Heart left ventricle (tissue), 16 donors: Measurements from ENCODE around the gene COG4. TPM values are rescaled to one million over a fixed set of nuclear protein-coding genes. Genes with fewer than 3 reads are reported as not detected.
A peak's percentile ranks its signal among the peaks of the same experiment; 100 is the strongest.

ENCODE experiments used
- ATAC-seq, 4 donors: fragments of 200-7000 bp; cut with Tn5 transposase; one replicate each; pipeline ENCODE4 v1.9.1; 2020 to 2022; ENCODE audit warnings: moderate library complexity in 4 of 4, mild to moderate bottlenecking in 3 of 4, moderate number of reproducible peaks in 1 of 4
- DNase-seq, 5 donors: peaks; one replicate each; pipeline ENCODE4 v3.0.0-alpha.2; 2020
- H3K27ac ChIP-seq, 12 donors: fragments of 200-600 bp; sonication (generic) in 4 of 12; one replicate each; pipeline versions ENCODE4 v1.5.0 to v1.8.0; 2016 to 2022; ENCODE audit warnings: mild to moderate bottlenecking in 2 of 12
- H3K27me3 ChIP-seq, 9 donors: fragments of 200-600 bp; sonication (generic) in 2 of 9; one replicate each; pipeline versions ENCODE4 v1.5.1 to v1.8.0; 2016 to 2022; ENCODE audit warnings: mild to moderate bottlenecking in 3 of 9
- H3K36me3 ChIP-seq, 9 donors: fragments of 200-600 bp; sonication (generic) in 2 of 9; one replicate each; pipeline versions ENCODE4 v1.5.0 to v1.8.0; 2018 to 2022; ENCODE audit warnings: mild to moderate bottlenecking in 2 of 9
- H3K4me1 ChIP-seq, 12 donors: fragments of 200-600 bp; sonication (generic) in 4 of 12; one replicate each; pipeline versions ENCODE4 v1.5.0 to v1.8.0; 2016 to 2022; ENCODE audit warnings: mild to moderate bottlenecking in 3 of 12
- H3K4me3 ChIP-seq, 12 donors: fragments of 200-600 bp; sonication (generic) in 4 of 12; one replicate each; pipeline versions ENCODE4 v1.5.0 to v1.8.0; 2017 to 2022; ENCODE audit warnings: mild to moderate bottlenecking in 9 of 12, moderate library complexity in 4 of 12
- H3K9me3 ChIP-seq, 12 donors: fragments of 200-600 bp; sonication (generic) in 4 of 12; one replicate each; pipeline versions ENCODE4 v1.5.0 to v1.8.0; 2016 to 2022; ENCODE audit warnings: mild to moderate bottlenecking in 1 of 12
- POLR2A ChIP-seq, 2 donors: fragments of 450-650 bp; IDR thresholded peaks; one replicate each; pipeline ENCODE4 v1.6.1; 2017; ENCODE audit warnings: antibody characterized with exemption in 2 of 2, mild to moderate bottlenecking in 2 of 2, moderate library complexity in 2 of 2
- WGBS, 4 donors: extraction: QIAGEN DNeasy Blood & Tissue Kit in 2 of 4; methylation state at CpG; one replicate each; pipeline versions ENCODE4 v1.1.5 to v1.1.7; 2013 to 2018; 5-methylcytosine and 5-hydroxymethylcytosine counted together
- intact Hi-C, 10 donors: fragments of 100-400 bp; cut with DNase I; formaldehyde crosslinking; loops; one replicate each; pipeline versions ENCODE4 v1.11.1 to v1.14.2; 2022
- polyA plus RNA-seq, 2 donors: library from polyadenylated mRNA; stranded (reverse); fragments of 200-250 nt; gene quantifications; one replicate each; pipeline ENCODE4 v1.2.3, GENCODE V29; 2013
- total RNA-seq, 9 donors: library from RNA; depleted of rRNA in 2 of 9; stranded (reverse); fragments of >200 nt in 2 of 9; fragmentation: NEBNext Ultra II Directional in 3 of 9; extraction: Animal tissue kit (Norgen Biotek cat#: 25700) in 3 of 9; gene quantifications; one replicate each; pipeline versions ENCODE4 v1.1.0 to v1.2.4, GENCODE V29; 2016 to 2023
- TF ChIP-seq, protein P1 (sequence below), 12 donors: fragments of 200-600 bp; sonication (generic) in 4 of 12; IDR thresholded peaks; one replicate each; pipeline versions ENCODE4 v1.5.0 to v1.8.0; 2018 to 2022; ENCODE audit warnings: antibody characterized with exemption in 12 of 12, mild to moderate bottlenecking in 5 of 12
- donor health status: ischemic (EF 13 %, LVEDD 7.1; RV severe dilation, severe dysfunction).
- donor health status: healthy with polysubstance abuse.
- donor health status: DM: no; HTN: yes; CAD: no.
- donor health status: DM: no; HTN: no; CAD: no.
- donor health status: ischemic (EF 25% LVEDD 6.9; RV normal size, moderate dysfunction).
- donor health status: ischemic (EF 25% LVEDD 5.7; RV mildly dilated, moderate dysfunction).
- donor health status: healthy.
- donor health status: DM: yes; HTN: yes; CAD: no.
- donor health status: ischemic (EF 35%, LVEDD 5.7; RV mildly dilated, moderate dysfunction).
- donor health status: nonischemic (EF 11% LVEDD 7.7; RV severe dilation, severe dysfunction).
- donor health status: DM: yes; HTN: yes; CAD: no.
- donor health status: PGD.
- donor health status: ischemic (EF 29% LVEDD 5.4; RV normal size, mild dysfunction).
- donor health status: nonischemic (EF 23%, LVEDD 6.1; RV moderate dilation, normal function).

COG4 gene
- total and polyA plus RNA-seq, 11 donors = 30.7 to 45.7 (median 39.8) TPM

DNA sequence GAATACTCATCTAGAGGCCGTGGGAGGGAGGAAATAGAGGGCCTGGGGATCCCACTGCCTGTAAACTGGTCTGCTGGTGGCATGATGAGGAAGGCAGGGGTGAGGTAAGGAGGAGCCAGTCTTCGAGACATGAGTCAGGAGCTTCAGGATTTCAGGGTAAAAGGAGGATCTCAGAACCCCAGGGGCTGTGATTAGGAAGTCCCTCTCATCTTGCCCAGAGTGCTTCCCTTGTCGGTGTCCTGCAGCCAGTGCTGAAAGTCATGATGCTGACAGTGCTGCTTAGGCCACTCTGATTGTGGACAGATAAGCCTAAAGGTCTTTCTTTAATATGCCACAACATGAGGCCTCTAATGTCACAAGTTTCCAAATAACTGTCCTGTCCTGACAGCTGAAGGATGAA, 29.6 kb downstream of the COG4 start:
- H3K9me3 ChIP-seq = no peaks in the 10 kb centered on the region
- intact Hi-C loops = no loop called here
- no peaks in the 10 kb centered on the region for H3K27me3 ChIP-seq
- 67 to 92% (median 76%) methylated on average over 3 of the region's 3 CpGs for WGBS, 4 donors
- DNase-seq = no peak
- ATAC-seq = peak in 3 of 4 donors; percentile 8 to 60 (median 57)
- TF ChIP-seq POLR2A (IDR thresholded peaks at IDR 0.05) = no peak
- TF ChIP-seq, protein P1, sequence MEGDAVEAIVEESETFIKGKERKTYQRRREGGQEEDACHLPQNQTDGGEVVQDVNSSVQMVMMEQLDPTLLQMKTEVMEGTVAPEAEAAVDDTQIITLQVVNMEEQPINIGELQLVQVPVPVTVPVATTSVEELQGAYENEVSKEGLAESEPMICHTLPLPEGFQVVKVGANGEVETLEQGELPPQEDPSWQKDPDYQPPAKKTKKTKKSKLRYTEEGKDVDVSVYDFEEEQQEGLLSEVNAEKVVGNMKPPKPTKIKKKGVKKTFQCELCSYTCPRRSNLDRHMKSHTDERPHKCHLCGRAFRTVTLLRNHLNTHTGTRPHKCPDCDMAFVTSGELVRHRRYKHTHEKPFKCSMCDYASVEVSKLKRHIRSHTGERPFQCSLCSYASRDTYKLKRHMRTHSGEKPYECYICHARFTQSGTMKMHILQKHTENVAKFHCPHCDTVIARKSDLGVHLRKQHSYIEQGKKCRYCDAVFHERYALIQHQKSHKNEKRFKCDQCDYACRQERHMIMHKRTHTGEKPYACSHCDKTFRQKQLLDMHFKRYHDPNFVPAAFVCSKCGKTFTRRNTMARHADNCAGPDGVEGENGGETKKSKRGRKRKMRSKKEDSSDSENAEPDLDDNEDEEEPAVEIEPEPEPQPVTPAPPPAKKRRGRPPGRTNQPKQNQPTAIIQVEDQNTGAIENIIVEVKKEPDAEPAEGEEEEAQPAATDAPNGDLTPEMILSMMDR (IDR thresholded peaks at IDR 0.05) = no peak
- H3K4me3 ChIP-seq = no peak overlapping the region
- H3K27ac ChIP-seq = peak overlapping the region in 6 of 12 donors; percentile 16 to 62 (median 34)
- peaks cover 0 to 11% (median 0%) of the 10 kb centered on the region in 12 donors for H3K4me1 ChIP-seq
- peaks cover 0 to 95% (median 88%) of the 10 kb centered on the region in 9 donors for H3K36me3 ChIP-seq

DNA sequence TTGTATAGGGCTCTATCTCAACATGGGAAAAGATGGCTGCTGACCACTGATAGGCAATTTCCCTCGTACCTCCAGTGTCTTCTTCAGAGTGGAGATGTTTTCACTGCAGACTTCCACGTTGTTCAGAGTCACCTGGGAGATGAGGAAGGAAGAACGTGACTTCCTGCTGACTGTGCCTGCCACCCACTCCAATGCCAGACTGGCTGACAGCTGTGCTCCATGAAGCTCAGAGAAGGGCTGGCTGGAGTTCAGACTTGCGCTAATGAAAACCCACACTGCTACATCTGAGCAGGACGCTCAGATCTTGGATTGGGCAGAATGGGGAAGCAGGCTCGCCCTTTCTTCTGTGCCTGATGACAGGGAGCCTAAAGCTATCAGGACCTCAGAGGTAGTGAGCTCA, 33.1 kb downstream of the COG4 start:
- TF ChIP-seq, protein P1 (IDR thresholded peaks at IDR 0.05) = no peak
- TF ChIP-seq POLR2A (IDR thresholded peaks at IDR 0.05) = no peak
- Histone ChIP-seq H3K27ac (no peak overlapping the region), H3K4me3 (no peak overlapping the region), H3K36me3 (peaks cover 0 to 95% (median 88%) of the 10 kb centered on the region in 9 donors), H3K27me3 (no peaks in the 10 kb centered on the region), H3K9me3 (no peaks in the 10 kb centered on the region), H3K4me1 (peaks cover 0 to 14% (median 0%) of the 10 kb centered on the region in 12 donors)
- intact Hi-C loops = no loop called here
- ATAC-seq (peak in 1 of 4 donors; percentile 62), DNase-seq (peak in 1 of 5 donors; percentile 42)
- 55 to 69% (median 66%) methylated on average over 6 of the region's 6 CpGs for WGBS, 4 donors

- 93 to 98% (median 95%) methylated on average over 2 of the region's 2 CpGs for WGBS, 4 donors
- Histone ChIP-seq H3K4me3 (no peak overlapping the region), H3K9me3 (no peaks in the 10 kb centered on the region), H3K36me3 (peaks cover 0 to 95% (median 89%) of the 10 kb centered on the region in 9 donors), H3K27me3 (no peaks in the 10 kb centered on the region), H3K27ac (no peak overlapping the region), H3K4me1 (peaks cover 0 to 6% (median 4%) of the 10 kb centered on the region in 12 donors)
- ATAC-seq (no peak), DNase-seq (no peak)
- TF ChIP-seq, protein P1 (IDR thresholded peaks at IDR 0.05) = no peak
- TF ChIP-seq POLR2A (IDR thresholded peaks at IDR 0.05) = no peak
- intact Hi-C loops = no loop called here
These were observed 38.5 kb downstream of the COG4 start for GRCh38 chr16:70484867-70485266.

- Histone ChIP-seq H3K27me3 (no peaks in the 10 kb centered on the region), H3K4me1 (peaks cover 0 to 20% (median 15%) of the 10 kb centered on the region in 12 donors), H3K27ac (no peak overlapping the region), H3K4me3 (no peak overlapping the region), H3K36me3 (peaks cover 0 to 91% (median 83%) of the 10 kb centered on the region in 9 donors), H3K9me3 (no peaks in the 10 kb centered on the region)
- no peak for TF ChIP-seq POLR2A (IDR thresholded peaks at IDR 0.05)
- TF ChIP-seq, protein P1 (IDR thresholded peaks at IDR 0.05) = no peak
- 78 to 92% (median 83%) methylated on average over 5 of the region's 5 CpGs for WGBS, 4 donors
- intact Hi-C loops = no loop called here
- no peak for DNase-seq
- no peak for ATAC-seq
These were observed 39.9 kb downstream of the COG4 start for GRCh38 chr16:70483426-70483825.
